GM12873 (cell line): ENCODE measurements around the gene SH3TC2.
A peak's percentile ranks its signal among the peaks of the same experiment; 100 is the strongest.

Experiments
- TF ChIP-seq, protein P1 (sequence below): IDR thresholded peaks from 2 replicates; pipeline ENCODE4 v1.5.1; 2012; ENCODE audit warnings: low read depth, mild to moderate bottlenecking, moderate library complexity, low read length, control low read depth; ENCODE audit not compliant: insufficient read depth; ENCODE audit errors: missing control alignments

Gene SH3TC2

DNA sequence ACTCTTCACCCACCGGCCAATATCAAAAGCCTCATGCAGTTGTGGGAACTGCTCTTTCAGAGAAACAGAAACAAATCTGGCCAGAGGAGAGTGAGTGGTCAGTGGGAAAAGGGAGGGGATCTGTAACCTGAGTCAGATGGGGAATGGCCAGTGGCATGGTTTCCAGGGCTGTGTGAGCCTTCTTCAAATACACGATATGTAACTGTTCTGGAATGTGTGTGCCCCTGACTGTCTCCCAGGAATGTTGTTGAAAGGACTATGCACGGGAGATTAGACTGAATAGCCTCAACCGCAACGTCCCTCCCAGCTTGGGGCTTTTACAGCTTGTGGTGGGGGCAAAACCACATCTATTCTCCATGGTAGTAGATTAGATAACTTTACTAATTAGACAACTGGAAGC is 60.8 kb downstream of the SH3TC2 start:
- TF ChIP-seq, protein P1, sequence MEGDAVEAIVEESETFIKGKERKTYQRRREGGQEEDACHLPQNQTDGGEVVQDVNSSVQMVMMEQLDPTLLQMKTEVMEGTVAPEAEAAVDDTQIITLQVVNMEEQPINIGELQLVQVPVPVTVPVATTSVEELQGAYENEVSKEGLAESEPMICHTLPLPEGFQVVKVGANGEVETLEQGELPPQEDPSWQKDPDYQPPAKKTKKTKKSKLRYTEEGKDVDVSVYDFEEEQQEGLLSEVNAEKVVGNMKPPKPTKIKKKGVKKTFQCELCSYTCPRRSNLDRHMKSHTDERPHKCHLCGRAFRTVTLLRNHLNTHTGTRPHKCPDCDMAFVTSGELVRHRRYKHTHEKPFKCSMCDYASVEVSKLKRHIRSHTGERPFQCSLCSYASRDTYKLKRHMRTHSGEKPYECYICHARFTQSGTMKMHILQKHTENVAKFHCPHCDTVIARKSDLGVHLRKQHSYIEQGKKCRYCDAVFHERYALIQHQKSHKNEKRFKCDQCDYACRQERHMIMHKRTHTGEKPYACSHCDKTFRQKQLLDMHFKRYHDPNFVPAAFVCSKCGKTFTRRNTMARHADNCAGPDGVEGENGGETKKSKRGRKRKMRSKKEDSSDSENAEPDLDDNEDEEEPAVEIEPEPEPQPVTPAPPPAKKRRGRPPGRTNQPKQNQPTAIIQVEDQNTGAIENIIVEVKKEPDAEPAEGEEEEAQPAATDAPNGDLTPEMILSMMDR: no peak

DNA sequence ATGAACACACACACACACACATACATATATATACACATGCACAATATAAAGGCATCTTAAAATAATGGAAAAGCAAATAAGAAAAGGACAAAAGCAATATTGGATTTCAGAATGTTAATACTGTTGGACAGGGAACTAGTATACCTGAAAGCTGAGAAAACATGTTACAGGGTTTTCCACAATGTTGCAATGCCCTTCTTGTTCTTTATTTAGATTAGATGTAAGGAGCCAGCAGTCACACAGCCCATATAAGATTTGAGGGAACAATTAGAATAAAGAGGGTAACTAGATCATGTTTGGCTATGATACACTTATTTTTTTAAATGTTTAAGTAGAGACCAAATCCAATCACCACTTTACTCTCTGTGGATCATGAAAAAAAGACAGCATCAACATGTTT is 61.7 kb downstream of the SH3TC2 start:
- TF ChIP-seq, protein P1: no peak

DNA sequence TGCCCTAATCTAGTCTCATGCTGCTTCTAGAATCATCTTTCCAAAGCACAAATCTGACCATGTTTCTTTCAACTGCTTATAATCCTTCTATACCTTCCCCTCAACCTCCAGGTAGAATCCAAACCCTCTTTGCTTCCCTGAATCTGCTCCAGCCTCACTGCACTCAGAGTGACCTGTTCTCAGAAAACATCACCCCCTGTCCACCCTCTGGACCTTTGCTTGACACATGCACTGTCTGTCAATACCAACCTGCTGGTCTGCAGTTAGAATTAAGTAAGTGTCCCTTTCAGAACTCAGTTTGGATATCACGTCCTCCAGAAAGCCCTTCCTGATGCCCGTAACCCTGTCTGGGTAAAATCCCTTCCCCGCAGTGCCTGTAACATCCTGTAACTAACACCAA is 63.1 kb downstream of the SH3TC2 start:
- TF ChIP-seq, protein P1: no peak

DNA sequence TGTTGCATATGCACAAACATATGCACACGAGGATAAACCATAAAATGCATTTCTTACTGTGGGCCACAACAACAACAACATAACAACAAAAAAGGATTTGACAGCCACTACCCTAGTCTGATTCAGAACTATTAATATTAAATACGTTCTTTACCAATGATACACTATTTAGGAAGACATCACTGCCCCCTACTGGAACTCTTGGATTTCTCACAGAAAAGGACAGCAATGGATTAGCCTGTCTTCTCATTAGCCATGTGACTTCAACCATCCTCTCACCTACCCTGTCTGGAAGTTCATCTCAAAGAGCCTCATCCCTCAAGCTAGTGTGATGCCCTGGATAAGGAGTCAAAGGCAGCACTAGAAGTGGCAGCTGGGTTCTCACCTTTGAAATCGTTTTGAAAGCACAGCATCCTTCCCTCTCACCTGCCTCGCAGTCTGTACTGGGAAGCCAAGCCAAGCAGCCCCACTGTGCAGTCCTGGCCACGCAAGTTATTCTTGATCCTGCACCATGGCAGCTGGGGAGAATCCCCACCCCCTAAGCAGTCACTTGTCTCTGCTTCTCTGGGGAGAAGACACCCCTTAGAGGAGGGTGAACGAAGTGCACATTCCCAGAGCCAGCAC is 64.6 kb downstream of the SH3TC2 start:
- TF ChIP-seq, protein P1: peak; percentile 60

DNA sequence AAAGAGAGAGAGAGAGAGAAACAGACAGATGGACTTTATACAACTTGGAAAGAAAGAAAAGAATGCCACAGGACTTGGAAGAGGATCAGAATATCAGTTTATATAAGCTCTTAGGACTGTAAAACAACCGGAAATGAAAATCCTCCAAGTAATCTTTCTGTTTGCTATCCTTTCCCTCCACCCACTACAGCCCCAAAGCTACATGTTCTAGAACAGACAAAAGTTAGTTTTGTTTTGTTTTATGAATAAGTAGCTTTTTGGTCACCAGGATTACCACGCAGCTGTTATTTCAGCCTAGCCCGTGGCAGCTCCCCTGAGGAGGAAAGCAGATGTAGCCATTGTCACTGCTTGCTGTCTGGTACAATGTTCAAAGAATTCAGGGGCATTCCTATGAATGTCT is 66.6 kb downstream of the SH3TC2 start:
- TF ChIP-seq, protein P1: no peak

DNA sequence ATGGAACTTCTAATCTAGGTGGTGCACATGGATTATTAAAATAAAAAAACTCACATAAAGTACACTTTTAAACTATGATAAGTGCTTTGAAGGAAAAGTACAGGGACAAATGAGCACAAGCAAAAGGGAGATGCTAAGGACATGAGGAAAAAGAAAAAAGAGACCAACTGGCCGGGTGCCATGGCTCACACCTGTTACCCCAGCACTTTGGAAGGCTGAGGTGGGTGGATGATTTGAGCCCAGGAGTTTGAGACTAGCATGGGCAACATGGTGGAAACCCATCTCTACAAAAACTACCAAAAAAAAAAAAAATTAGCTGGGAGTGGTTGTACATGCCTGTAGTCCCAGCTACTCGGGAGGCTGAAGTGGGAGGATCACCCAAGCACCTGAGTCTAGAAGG is 67.1 kb downstream of the SH3TC2 start:
- TF ChIP-seq, protein P1: no peak

DNA sequence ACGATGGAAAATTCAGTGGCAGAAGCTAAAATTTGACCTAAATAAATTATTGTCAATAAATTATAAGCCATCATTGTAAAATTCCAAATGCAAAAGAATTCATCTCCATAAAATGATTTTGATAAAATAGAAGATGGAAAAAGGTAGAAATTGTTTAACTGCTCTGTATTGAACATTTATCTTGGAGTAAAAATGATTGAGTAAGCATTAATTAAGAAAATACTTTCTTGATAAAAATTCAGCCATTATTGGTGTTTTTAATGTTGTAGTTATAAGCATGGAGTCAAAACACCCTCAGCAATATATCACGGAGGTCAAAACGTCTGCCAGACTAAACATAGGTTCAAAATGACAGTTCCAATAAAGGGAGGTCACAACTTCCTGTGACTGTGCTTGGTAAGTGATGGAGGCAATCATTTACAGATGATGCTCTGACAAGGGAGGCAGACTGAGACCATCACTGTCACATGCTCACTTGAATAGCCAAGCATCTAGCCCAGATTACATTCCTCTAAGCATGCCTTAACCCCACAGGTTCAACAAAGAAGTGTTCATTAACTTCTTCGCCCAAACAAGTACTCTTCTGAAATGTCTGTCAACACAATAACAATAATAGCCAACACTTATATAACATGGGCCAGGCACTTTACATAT is 69.5 kb downstream of the SH3TC2 start:
- TF ChIP-seq, protein P1: no peak
